ENCODE results near the gene SYNGAP1. TPM values are rescaled to one million over a fixed set of nuclear protein-coding genes. Genes with fewer than 3 reads are reported as not detected.

SYNGAP1 gene
- polyA plus RNA-seq, 2 of the 4 experiments (the other 2 are of a cell fraction): 2.2 to 10.8 TPM

GRCh38 chr6:33405386-33405940, 14.4 kb upstream of the SYNGAP1 start:
- Histone ChIP-seq H3K4me2 (no peak overlapping the region), H3K4me1 (peaks cover 8% of the 10 kb centered on the region), H3K27ac (no peak overlapping the region), H3K4me3 (no peak overlapping the region), H3K9me3 (no peaks in the 10 kb centered on the region)
- ATAC-seq (no peak), FAIRE-seq (no peak), DNase-seq (ENCODE audit: low read depth in 1 of 2, low spot score in 1 of 2) (no peak)
- ChIA-PET CTCF (interaction anchor here (0.6 to 1.6 kb wide), 3 partner anchors 10 to 705 kb away, joined by 3 to 7 read pairs (median 5); no protein-coding TSS in a partner anchor), POLR2A (no interaction called here)
- WGBS (ENCODE audit: missing lambda C conversion rate): 88% methylated on average over 15 of the region's 15 CpGs
- TF ChIP-seq RFX5 (IDR thresholded peaks at IDR 0.05): no peak
- no peak for TF ChIP-seq HMGXB4 (CRISPR knock-in tag; IDR thresholded peaks at IDR 0.05; ENCODE audit: borderline replicate concordance)
- no peak for TF ChIP-seq PHF8 (IDR thresholded peaks at IDR 0.05; ENCODE audit: borderline replicate concordance, low read depth)
- TF ChIP-seq FOSL2 (IDR thresholded peaks at IDR 0.05): no peak
- TF ChIP-seq FOSL2 (CRISPR knock-in tag; IDR thresholded peaks at IDR 0.05): no peak
- TF ChIP-seq GATA3 (IDR thresholded peaks at IDR 0.05; ENCODE audit: borderline replicate concordance): no peak
- no peak for TF ChIP-seq NPAS2 (CRISPR knock-in tag; IDR thresholded peaks at IDR 0.05; ENCODE audit: borderline replicate concordance)
- TF ChIP-seq EHF (CRISPR knock-in tag; IDR thresholded peaks at IDR 0.05): no peak
- TF ChIP-seq BCL3 (IDR thresholded peaks at IDR 0.05): no peak
- TF ChIP-seq RAD21 (conservative IDR thresholded peaks at IDR 0.05 in 1 of 2, IDR thresholded peaks at IDR 0.05 in 1 of 2): no peak
- no peak for TF ChIP-seq CHD4 (IDR thresholded peaks at IDR 0.05; ENCODE audit: borderline replicate concordance)
- no peak for TF ChIP-seq ELK1 (IDR thresholded peaks at IDR 0.05; ENCODE audit: low read depth, low read length)
- TF ChIP-seq POLR2A (IDR thresholded peaks at IDR 0.05; ENCODE audit: low read length): no peak
- TF ChIP-seq REST (IDR thresholded peaks at IDR 0.05): no peak
- TF ChIP-seq ZC3H11A (IDR thresholded peaks at IDR 0.05): no peak
- TF ChIP-seq RCOR1 (IDR thresholded peaks at IDR 0.05; ENCODE audit: low read depth, low read length): no peak
- no peak for TF ChIP-seq CBX8 (IDR thresholded peaks at IDR 0.05)
- TF ChIP-seq MYC (IDR thresholded peaks at IDR 0.05; ENCODE audit: borderline replicate concordance, low read length): no peak
- no peak for TF ChIP-seq PBX3 (IDR thresholded peaks at IDR 0.05)
- TF ChIP-seq HEYL (CRISPR knock-in tag; IDR thresholded peaks at IDR 0.05): no peak
- no peak for TF ChIP-seq SMC3 (IDR thresholded peaks at IDR 0.05)
